Epithelial cell of esophagus (primary cell): Measurements from ENCODE around the gene OSBPL8.

Experiments
- DNase-seq: peaks from one replicate; pipeline ENCODE4 v3.0.0; 2010; ENCODE audit warnings: low read depth
- H3K4me3 ChIP-seq: 2 replicates; pipeline ENCODE4 v1.5.1; 2011; ENCODE audit warnings: mild to moderate bottlenecking, low read length, control low read depth
- TF ChIP-seq, protein P1 (sequence below): IDR thresholded peaks from 2 replicates; pipeline ENCODE4 v1.5.1; 2011; ENCODE audit warnings: low read depth, mild to moderate bottlenecking, low read length, control low read depth, inconsistent platforms; ENCODE audit not compliant: insufficient read depth; ENCODE audit errors: missing control alignments

The OSBPL8 gene

DNA sequence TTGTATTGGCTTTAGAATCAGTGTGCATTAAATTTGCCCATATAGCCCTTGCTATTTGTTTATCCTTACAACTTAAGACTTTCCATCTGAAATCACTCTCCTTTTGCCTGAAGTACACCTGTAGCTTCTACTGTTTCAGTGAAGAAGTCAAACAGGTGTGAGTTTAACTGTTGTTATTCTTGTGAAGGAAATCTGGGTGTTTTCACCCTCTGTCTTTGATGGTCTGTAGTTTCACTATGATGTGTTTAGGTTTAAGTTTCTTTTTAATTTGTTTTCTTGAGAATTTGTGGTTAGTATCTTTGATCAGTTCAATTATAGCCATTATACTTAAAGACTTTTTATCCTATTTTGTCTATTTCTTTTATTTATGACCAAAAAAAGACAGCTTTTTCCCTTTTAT lies 142.5 kb downstream of the OSBPL8 start:
- H3K4me3 ChIP-seq = no peak overlapping the region
- TF ChIP-seq, protein P1, sequence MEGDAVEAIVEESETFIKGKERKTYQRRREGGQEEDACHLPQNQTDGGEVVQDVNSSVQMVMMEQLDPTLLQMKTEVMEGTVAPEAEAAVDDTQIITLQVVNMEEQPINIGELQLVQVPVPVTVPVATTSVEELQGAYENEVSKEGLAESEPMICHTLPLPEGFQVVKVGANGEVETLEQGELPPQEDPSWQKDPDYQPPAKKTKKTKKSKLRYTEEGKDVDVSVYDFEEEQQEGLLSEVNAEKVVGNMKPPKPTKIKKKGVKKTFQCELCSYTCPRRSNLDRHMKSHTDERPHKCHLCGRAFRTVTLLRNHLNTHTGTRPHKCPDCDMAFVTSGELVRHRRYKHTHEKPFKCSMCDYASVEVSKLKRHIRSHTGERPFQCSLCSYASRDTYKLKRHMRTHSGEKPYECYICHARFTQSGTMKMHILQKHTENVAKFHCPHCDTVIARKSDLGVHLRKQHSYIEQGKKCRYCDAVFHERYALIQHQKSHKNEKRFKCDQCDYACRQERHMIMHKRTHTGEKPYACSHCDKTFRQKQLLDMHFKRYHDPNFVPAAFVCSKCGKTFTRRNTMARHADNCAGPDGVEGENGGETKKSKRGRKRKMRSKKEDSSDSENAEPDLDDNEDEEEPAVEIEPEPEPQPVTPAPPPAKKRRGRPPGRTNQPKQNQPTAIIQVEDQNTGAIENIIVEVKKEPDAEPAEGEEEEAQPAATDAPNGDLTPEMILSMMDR = no peak
- no peak for DNase-seq

DNA sequence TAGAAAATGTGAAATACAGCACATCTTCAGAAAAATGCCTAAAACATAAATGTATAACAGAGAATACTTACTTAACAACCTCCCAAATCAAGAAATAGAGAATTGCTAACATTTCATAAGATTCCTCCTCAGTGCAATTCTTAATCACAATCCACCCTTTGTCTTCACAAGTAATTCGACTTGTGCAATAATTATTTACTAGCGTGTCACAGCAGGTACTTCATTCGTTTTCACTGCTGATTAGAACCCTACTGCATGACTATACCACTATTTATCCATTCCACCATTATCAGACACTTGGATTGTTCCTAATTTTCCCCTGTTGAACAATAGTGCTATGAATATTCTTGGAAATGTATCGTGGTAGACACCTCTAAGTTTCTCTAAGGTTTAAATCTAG lies 146.4 kb downstream of the OSBPL8 start:
- TF ChIP-seq, protein P1 = no peak
- peak; percentile 77 for DNase-seq
- H3K4me3 ChIP-seq = no peak overlapping the region

DNA sequence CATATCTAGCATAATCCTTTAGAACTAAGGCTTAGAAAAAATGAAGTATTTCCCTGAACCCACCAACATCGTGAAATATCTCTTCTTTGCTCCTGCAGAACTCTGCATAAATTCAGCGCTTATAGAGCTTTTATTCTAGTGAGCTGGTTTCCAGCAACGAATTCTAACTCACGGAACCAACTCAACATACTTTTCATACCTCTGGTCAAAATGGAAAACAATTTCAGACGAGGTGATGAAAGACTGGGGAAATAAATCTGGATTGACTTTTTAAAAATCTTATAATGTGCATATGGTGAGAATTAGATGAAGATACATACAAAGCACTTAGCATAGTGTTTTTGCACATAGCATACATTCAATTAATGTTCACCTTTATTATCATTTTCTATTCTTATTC lies 148.8 kb downstream of the OSBPL8 start:
- TF ChIP-seq, protein P1 = no peak
- no peak for DNase-seq
- H3K4me3 ChIP-seq = no peak overlapping the region

DNA sequence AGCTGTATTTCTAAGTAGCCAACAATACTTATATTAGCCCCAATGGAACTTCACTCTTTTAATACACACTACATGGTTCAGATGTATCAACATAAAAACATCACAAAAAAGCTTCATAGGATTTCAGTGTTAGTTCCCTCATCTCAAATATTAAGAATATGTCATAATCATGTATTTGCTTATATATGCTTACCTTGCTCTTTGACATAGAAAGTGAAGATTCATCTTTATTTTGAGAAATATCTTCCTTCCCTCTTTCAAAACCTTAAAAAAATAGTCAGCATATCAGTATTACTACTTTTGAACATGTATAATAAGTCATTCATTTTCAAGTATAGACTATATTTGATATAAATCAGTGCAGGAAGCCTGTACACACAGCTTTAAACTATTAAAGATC lies 149.2 kb downstream of the OSBPL8 start:
- no peak overlapping the region for H3K4me3 ChIP-seq
- TF ChIP-seq, protein P1 = no peak

DNA sequence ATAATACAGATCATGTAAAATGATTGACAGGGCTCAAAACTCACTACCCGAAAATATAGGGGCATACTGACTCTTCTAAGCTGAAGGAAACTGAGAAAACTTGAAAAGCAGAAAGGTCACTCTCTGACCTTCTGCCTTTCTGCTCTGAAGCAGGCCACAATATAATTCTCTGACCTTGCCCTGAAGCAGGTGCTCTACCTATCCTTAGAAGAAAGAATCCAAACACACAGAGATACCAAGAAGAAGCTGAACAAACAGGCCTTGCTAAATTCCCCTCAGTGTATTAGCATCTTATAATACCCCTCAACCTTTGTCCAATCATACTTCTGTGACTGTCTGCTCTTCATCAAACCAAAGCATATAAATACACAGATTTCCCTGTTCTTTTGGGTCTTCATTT lies 150.5 kb downstream of the OSBPL8 start:
- H3K4me3 ChIP-seq = no peak overlapping the region
- TF ChIP-seq, protein P1 = no peak
- no peak for DNase-seq

More for the DNA sequence above, 149.2 kb downstream of the OSBPL8 start:
- no peak for DNase-seq

DNA sequence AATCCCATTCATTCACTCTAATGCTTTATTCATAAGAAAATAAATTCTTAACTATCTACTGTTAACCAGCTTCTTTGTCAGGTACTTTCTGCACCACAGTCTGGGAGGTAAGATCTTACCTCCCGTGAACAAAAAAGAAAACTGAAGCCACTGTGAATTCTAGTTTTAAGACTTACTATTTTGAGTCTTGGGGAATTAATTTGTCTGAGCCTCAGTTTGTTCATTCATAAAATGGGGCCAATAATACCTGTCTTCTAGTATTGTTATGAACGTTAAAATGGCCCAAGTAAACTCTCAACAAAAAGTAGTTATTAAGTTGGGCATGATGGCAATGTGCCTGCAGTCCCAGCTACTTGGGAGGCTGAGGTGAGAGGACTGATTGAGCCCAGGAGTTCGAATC lies 151.9 kb downstream of the OSBPL8 start:
- TF ChIP-seq, protein P1 = no peak
- H3K4me3 ChIP-seq = no peak overlapping the region
- DNase-seq = no peak

DNA sequence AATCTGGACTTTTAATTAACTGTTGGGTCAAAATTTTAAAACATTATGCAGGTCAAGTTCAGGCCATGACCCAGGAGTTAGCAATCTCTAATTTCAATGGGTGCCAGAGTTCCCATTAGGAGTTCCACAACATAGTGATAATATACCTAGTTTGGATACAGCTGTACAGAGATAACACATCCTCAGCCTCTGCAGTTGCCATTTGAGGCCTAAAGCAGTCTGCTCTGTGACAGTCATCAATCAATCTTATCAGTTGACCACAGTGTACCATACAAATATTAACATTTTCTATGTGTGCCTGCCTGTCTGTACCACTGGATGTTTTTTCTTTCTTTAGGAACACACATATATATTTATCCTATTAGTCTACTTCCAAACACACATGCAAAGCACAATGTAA lies 157.3 kb downstream of the OSBPL8 start:
- no peak for DNase-seq

More for the DNA sequence above, 157.3 kb downstream of the OSBPL8 start:
- TF ChIP-seq, protein P1 = no peak
- H3K4me3 ChIP-seq = no peak overlapping the region
